Activated CD4-positive, alpha-beta T cell treated with anti-CD3 and anti-CD28 coated beads, Interleukin-2, amount 10 ng/mL, durations not matched to agents 24 days and 14 days (primary cell): ENCODE measurements around the gene IWS1. TPM values are rescaled to one million over a fixed set of nuclear protein-coding genes. Genes with fewer than 3 reads are reported as not detected.
"Not testable (repeated sequence)": the region's sequence is repeated elsewhere in the genome, so short reads cannot be mapped to it uniquely, and the experiment has no call there.

Source experiments
- DNase-seq: peaks from one replicate; pipeline ENCODE4 v3.0.0; 2022
- H3K27ac Mint-ChIP-seq: one replicate; pipeline ENCODE4 v1.8.0; 2022; ENCODE audit warnings: mild to moderate bottlenecking, mixed read lengths
- H3K27me3 Mint-ChIP-seq: one replicate; pipeline ENCODE4 v1.8.0; 2022; ENCODE audit warnings: mixed read lengths
- H3K36me3 Mint-ChIP-seq: one replicate; pipeline ENCODE4 v1.8.0; 2022; ENCODE audit warnings: low read depth, mild to moderate bottlenecking, mixed read lengths
- H3K4me1 Mint-ChIP-seq: one replicate; pipeline ENCODE4 v1.8.0; 2021; ENCODE audit warnings: mixed read lengths
- H3K4me3 Mint-ChIP-seq: one replicate; pipeline ENCODE4 v1.8.0; 2022; ENCODE audit warnings: mild to moderate bottlenecking, moderate library complexity, mixed read lengths
- H3K9me3 Mint-ChIP-seq: one replicate; pipeline ENCODE4 v1.8.0; 2021; ENCODE audit warnings: mixed read lengths
- intact Hi-C: fragments of 100-400 bp; cut with micrococcal nuclease; formaldehyde crosslinking; loops from one replicate; pipeline ENCODE4 v1.15.1; 2023
- total RNA-seq: library from RNA; stranded (reverse); gene quantifications from 2 replicates; pipeline ENCODE4 v1.2.3, GENCODE V29; 2022

The IWS1 gene
- total RNA-seq, 1 donor from 2014 or later: 61.9 TPM

DNA sequence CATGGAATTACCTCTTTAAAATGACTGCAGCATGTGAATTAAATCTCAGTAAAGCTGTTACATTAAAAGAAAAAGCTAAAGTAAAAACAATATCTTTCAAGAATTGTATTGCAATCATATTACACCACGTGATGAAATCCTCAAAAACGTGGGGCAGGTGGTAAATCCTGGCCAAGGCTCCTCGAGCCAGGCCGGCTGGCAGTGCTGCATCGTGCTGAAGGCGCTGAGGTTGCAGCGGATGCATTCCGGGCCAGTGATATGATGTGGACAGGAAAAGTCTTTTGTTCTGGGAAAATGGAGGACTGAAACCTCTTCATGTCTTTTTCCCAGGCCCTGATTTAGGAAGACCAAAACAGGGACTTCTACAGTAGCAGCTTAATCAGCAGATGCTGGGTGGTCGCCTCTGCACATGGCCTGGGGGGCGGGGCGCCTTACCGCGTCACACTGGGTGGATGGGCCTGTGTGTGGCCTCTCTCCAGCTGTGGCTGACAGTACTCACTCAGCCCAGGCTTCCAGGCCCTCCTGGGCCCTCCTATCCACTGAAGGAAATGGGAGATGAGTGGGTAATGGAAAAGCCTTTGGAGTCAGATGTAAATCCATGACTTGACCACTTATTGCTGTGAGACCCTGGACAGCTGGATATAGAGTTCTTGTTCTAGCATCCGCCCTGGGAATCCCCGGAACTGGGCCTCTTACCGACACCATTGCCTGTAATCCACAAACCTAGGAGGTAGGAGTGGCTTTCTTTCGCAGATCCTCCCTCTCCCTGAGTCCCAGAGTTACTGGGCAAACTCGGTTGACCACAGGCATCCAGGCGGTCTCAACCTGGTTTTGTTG, 62.9 kb downstream of the IWS1 start:
- intact Hi-C loops: loop anchor here (5.0 to 10.0 kb wide), 2 partner anchors 106 to 379 kb away; no protein-coding TSS in a partner anchor
- no peak overlapping the region for H3K27ac Mint-ChIP-seq
- DNase-seq: no peak
- no peak overlapping the region for H3K4me3 Mint-ChIP-seq
- H3K4me1 Mint-ChIP-seq: peaks cover 24% of the 10 kb centered on the region
- no peaks in the 10 kb centered on the region for H3K27me3 Mint-ChIP-seq
- H3K36me3 Mint-ChIP-seq: peaks cover 17% of the 10 kb centered on the region
- H3K9me3 Mint-ChIP-seq: peaks cover 3% of the 10 kb centered on the region

GRCh38 chr2:127462461-127462860, 63.8 kb downstream of the IWS1 start:
- H3K4me1 Mint-ChIP-seq: peaks cover 26% of the 10 kb centered on the region
- H3K27me3 Mint-ChIP-seq: no peaks in the 10 kb centered on the region
- no peaks in the 10 kb centered on the region for H3K9me3 Mint-ChIP-seq
- intact Hi-C loops: loop anchor here (5.0 to 10.0 kb wide), 2 partner anchors 105 to 378 kb away; no protein-coding TSS in a partner anchor
- H3K36me3 Mint-ChIP-seq: peaks cover 10% of the 10 kb centered on the region
- H3K4me3 Mint-ChIP-seq: no peak overlapping the region
- no peak for DNase-seq
- H3K27ac Mint-ChIP-seq: peak overlapping the region; percentile 51

DNA sequence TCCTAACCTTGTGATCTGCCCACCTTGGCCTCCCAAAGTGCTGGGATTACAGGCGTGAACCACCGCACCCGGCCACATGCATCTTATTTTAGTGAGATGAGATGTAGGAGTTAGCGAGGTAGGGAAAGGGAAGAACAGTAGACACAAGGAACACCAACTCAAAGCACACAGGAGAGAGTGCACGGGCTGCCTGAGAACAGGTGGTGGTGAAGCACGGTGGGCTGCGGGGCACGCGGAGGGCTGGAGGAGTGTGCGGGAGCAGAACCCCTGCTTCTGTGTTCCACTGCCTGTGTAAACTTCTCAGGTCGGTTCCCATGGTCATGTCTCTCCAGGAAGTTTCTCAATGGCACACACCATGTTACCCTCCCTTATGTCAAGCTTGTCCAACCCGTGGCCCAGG, 69.3 kb downstream of the IWS1 start:
- Mint-ChIP-seq H3K27me3 (no peaks in the 10 kb centered on the region), H3K27ac (no peak overlapping the region), H3K36me3 (no peaks in the 10 kb centered on the region), H3K4me3 (no peak overlapping the region), H3K4me1 (peaks cover 5% of the 10 kb centered on the region), H3K9me3 (no peaks in the 10 kb centered on the region)
- intact Hi-C loops: no loop called here
- DNase-seq: no peak

GRCh38 chr2:127455566-127456493, 70.5 kb downstream of the IWS1 start:
- Mint-ChIP-seq H3K4me1 (peaks cover 5% of the 10 kb centered on the region), H3K27me3 (no peaks in the 10 kb centered on the region), H3K4me3 (no peak overlapping the region), H3K27ac (no peak overlapping the region), H3K9me3 (no peaks in the 10 kb centered on the region), H3K36me3 (no peaks in the 10 kb centered on the region)
- DNase-seq: no peak
- intact Hi-C loops: no loop called here

GRCh38 chr2:127454595-127455565, 71.4 kb downstream of the IWS1 start:
- H3K27ac Mint-ChIP-seq: no peak overlapping the region
- intact Hi-C loops: no loop called here

GRCh38 chr2:127453392-127454171, 72.7 kb downstream of the IWS1 start:
- no peaks in the 10 kb centered on the region for H3K27me3 Mint-ChIP-seq
- H3K9me3 Mint-ChIP-seq: no peaks in the 10 kb centered on the region
- no peak overlapping the region for H3K4me3 Mint-ChIP-seq
- no peak for DNase-seq
- no peaks in the 10 kb centered on the region for H3K36me3 Mint-ChIP-seq
- intact Hi-C loops: no loop called here
- no peak overlapping the region for H3K27ac Mint-ChIP-seq
- peaks cover 5% of the 10 kb centered on the region for H3K4me1 Mint-ChIP-seq

More at GRCh38 chr2:127454595-127455565, 71.4 kb downstream of the IWS1 start:
- peaks cover 5% of the 10 kb centered on the region for H3K4me1 Mint-ChIP-seq
- no peaks in the 10 kb centered on the region for H3K27me3 Mint-ChIP-seq
- no peak overlapping the region for H3K4me3 Mint-ChIP-seq
- H3K36me3 Mint-ChIP-seq: no peaks in the 10 kb centered on the region
- H3K9me3 Mint-ChIP-seq: no peaks in the 10 kb centered on the region
- no peak for DNase-seq

DNA sequence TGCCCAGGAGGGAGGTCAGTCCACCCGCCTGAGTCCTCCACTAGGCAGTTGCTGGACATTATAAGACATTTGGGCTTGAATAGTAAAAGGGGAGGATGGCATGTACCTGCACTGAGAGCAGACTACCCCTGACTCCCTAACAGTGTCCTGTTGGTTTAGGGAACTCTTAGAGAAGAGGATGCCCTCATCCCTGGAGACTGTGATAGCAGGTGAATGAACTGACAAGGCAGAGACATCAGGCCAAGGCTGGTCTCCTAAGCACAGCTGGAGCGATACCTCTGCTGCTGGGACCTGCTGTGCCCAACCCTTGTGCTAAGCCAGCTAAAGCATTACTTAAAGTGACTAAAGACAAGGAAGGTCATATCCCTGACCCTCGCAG, 73.3 kb downstream of the IWS1 start:
- Mint-ChIP-seq H3K27ac (no peak overlapping the region), H3K36me3 (no peaks in the 10 kb centered on the region), H3K9me3 (no peaks in the 10 kb centered on the region), H3K4me3 (no peak overlapping the region), H3K4me1 (peaks cover 3% of the 10 kb centered on the region), H3K27me3 (no peaks in the 10 kb centered on the region)
- no peak for DNase-seq
- intact Hi-C loops: no loop called here

GRCh38 chr2:127452423-127452822, 73.9 kb downstream of the IWS1 start:
- H3K4me3 Mint-ChIP-seq, H3K27ac Mint-ChIP-seq, H3K9me3 Mint-ChIP-seq, H3K27me3 Mint-ChIP-seq, DNase-seq, H3K36me3 Mint-ChIP-seq, H3K4me1 Mint-ChIP-seq, intact Hi-C loops: not testable (repeated sequence)

- no peak overlapping the region for H3K4me3 Mint-ChIP-seq
- H3K4me1 Mint-ChIP-seq: no peaks in the 10 kb centered on the region
- DNase-seq: no peak
- no peaks in the 10 kb centered on the region for H3K27me3 Mint-ChIP-seq
- H3K27ac Mint-ChIP-seq: no peak overlapping the region
- no peaks in the 10 kb centered on the region for H3K36me3 Mint-ChIP-seq
- intact Hi-C loops: no loop called here
- H3K9me3 Mint-ChIP-seq: no peaks in the 10 kb centered on the region
Measured at GRCh38 chr2:127451981-127452380, 74.3 kb downstream of the IWS1 start.

GRCh38 chr2:127449898-127450297, 76.4 kb downstream of the IWS1 start:
- no peak overlapping the region for H3K27ac Mint-ChIP-seq
- H3K4me1 Mint-ChIP-seq: no peaks in the 10 kb centered on the region
- H3K27me3 Mint-ChIP-seq: peaks cover 2% of the 10 kb centered on the region
- peaks cover 3% of the 10 kb centered on the region for H3K9me3 Mint-ChIP-seq
- H3K36me3 Mint-ChIP-seq: peaks cover 2% of the 10 kb centered on the region
- intact Hi-C loops: no loop called here
- DNase-seq: no peak
- no peak overlapping the region for H3K4me3 Mint-ChIP-seq

GRCh38 chr2:127449414-127449813, 76.9 kb downstream of the IWS1 start:
- DNase-seq: no peak
- Mint-ChIP-seq H3K4me1 (no peaks in the 10 kb centered on the region), H3K27me3 (peaks cover 2% of the 10 kb centered on the region), H3K27ac (no peak overlapping the region), H3K36me3 (peaks cover 2% of the 10 kb centered on the region), H3K4me3 (no peak overlapping the region), H3K9me3 (peaks cover 6% of the 10 kb centered on the region)
- intact Hi-C loops: no loop called here

DNA sequence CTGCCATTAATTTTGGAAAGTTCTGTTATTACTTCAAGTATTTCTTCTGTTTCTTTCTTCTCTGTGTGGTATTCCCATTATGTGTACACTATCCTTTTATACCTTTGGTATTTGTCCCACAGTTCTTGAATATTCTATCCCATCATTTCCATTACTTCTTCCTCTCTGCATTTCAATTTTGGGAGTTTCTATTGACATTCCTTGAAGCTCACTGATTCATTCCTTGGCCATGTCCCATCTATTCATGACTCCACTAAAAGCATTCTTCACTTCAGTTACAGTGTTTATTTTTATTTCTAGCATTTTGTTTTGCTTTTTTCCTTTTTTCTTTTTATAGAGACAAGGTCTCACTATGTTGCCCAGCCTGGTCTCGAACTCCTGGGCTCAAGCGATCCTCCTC, 77.8 kb downstream of the IWS1 start:
- Mint-ChIP-seq H3K27me3 (peaks cover 2% of the 10 kb centered on the region), H3K27ac (no peak overlapping the region), H3K9me3 (peaks cover 9% of the 10 kb centered on the region), H3K4me3 (no peak overlapping the region), H3K36me3 (peaks cover 2% of the 10 kb centered on the region), H3K4me1 (no peaks in the 10 kb centered on the region)
- no peak for DNase-seq
- intact Hi-C loops: no loop called here

DNA sequence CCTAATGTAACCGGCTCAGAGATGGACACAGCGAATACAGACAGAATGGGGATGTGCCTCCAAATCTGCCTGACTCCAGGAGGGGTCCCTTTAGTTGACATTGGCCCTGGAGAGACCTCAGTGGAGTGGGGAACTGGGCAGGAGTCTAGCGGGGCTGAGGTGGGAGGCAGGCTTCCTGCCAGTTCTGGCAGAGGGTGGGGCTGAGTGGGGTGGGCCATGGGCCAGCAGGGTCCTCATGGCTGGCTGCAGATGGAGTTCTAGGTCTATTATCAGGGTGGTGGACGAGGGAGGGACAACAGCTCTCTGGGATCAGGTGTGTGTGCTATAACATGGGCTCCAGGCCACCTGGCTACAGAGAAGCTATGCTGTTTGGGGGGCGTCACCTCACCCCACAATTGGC, 86.9 kb downstream of the IWS1 start:
- DNase-seq: no peak
- Mint-ChIP-seq H3K9me3 (peaks cover 14% of the 10 kb centered on the region), H3K27me3 (peaks cover 5% of the 10 kb centered on the region), H3K4me3 (no peak overlapping the region), H3K36me3 (no peaks in the 10 kb centered on the region), H3K4me1 (no peaks in the 10 kb centered on the region), H3K27ac (no peak overlapping the region)
- intact Hi-C loops: no loop called here
